Immature natural killer cell (primary cell): ENCODE data around the gene P3H1. TPM values are rescaled to one million over a fixed set of nuclear protein-coding genes. Genes with fewer than 3 reads are reported as not detected.
"Not testable (repeated sequence)": the region's sequence is repeated elsewhere in the genome, so short reads cannot be mapped to it uniquely, and the experiment has no call there.

ENCODE experiments used
- DNase-seq, 3 donors: peaks; one replicate each; pipeline ENCODE4 v3.0.0; 2022; ENCODE audit warnings: mixed read lengths in 1 of 3
- H3K27ac Mint-ChIP-seq, 6 donors: one replicate each; pipeline ENCODE4 v1.8.0; 2020; ENCODE audit warnings: mixed read lengths in 6 of 6, mild to moderate bottlenecking in 5 of 6, inconsistent platforms in 4 of 6, moderate library complexity in 3 of 6
- H3K27me3 Mint-ChIP-seq, 3 donors: one replicate each; pipeline ENCODE4 v1.8.0; 2020 to 2021; ENCODE audit warnings: low read depth in 3 of 3, mild to moderate bottlenecking in 3 of 3, mixed read lengths in 3 of 3, moderate library complexity in 3 of 3, inconsistent platforms in 1 of 3
- H3K36me3 Mint-ChIP-seq, 3 donors: one replicate each; pipeline ENCODE4 v1.8.0; 2020; ENCODE audit warnings: mixed read lengths in 3 of 3, inconsistent platforms in 2 of 3, mild to moderate bottlenecking in 2 of 3
- H3K4me1 Mint-ChIP-seq, 2 donors: one replicate each; pipeline ENCODE4 v1.8.0; 2020; ENCODE audit warnings: inconsistent platforms in 2 of 2, mild to moderate bottlenecking in 2 of 2, mixed read lengths in 2 of 2, moderate library complexity in 1 of 2
- H3K4me3 Mint-ChIP-seq, 5 donors: one replicate each; pipeline ENCODE4 v1.8.0; 2020; ENCODE audit warnings: mild to moderate bottlenecking in 5 of 5, mixed read lengths in 5 of 5, inconsistent platforms in 3 of 5, moderate library complexity in 3 of 5
- H3K9me3 Mint-ChIP-seq, 6 donors: one replicate each; pipeline ENCODE4 v1.8.0; 2020; ENCODE audit warnings: mild to moderate bottlenecking in 6 of 6, mixed read lengths in 6 of 6, inconsistent platforms in 4 of 6, moderate library complexity in 3 of 6
- polyA plus RNA-seq, 3 donors: library from polyadenylated mRNA; unstranded; fragments of 300-500 nt; fragmentation: Illumina TruSeq; gene quantifications; one replicate each; pipeline ENCODE4 v1.2.3, GENCODE V29; 2021

Gene P3H1
- polyA plus RNA-seq, 3 donors from 2014 or later = 11.8 to 20.8 (median 17.3) TPM

- not testable (repeated sequence) for H3K27me3 Mint-ChIP-seq, H3K4me3 Mint-ChIP-seq, H3K36me3 Mint-ChIP-seq, H3K27ac Mint-ChIP-seq, H3K4me1 Mint-ChIP-seq, H3K9me3 Mint-ChIP-seq, DNase-seq
Observed at GRCh38 chr1:42722403-42722802, 44.4 kb downstream of the P3H1 start.

- Mint-ChIP-seq H3K36me3 (peaks cover 2 to 7% (median 5%) of the 10 kb centered on the region in 3 donors), H3K4me3 (no peak overlapping the region), H3K27me3 (peaks cover 0 to 3% (median 0%) of the 10 kb centered on the region in 3 donors), H3K4me1 (no peaks in the 10 kb centered on the region), H3K9me3 (peaks cover 0 to under 1% (median 0%) of the 10 kb centered on the region in 6 donors), H3K27ac (no peak overlapping the region)
- no peak for DNase-seq
Observed at GRCh38 chr1:42721926-42722325, 44.9 kb downstream of the P3H1 start.

DNA sequence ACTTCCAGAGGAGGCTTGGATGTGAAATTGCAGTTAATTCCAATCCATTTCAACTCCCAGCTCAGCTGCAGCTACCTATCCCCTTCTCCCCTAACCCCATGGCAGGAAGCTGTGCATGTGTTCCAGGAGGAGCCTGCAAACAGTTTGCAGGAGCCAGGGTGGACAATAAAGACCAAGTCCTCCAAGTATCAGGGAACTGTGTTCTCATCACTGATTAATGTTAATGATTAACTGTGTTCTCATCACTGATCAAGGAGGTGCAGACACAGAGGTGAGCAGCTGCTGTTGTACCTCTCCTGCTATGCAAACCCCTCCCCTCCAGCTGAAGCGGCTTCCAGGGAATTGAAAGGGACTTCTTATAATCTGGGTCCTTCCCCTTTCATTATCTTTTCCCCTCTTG is 46.0 kb downstream of the P3H1 start:
- H3K4me3 Mint-ChIP-seq = no peak overlapping the region
- peaks cover 0 to 3% (median 0%) of the 10 kb centered on the region in 3 donors for H3K27me3 Mint-ChIP-seq
- no peak overlapping the region for H3K27ac Mint-ChIP-seq
- H3K9me3 Mint-ChIP-seq = peaks cover 0 to 1% (median 0%) of the 10 kb centered on the region in 6 donors
- H3K36me3 Mint-ChIP-seq = peaks cover 7 to 15% (median 8%) of the 10 kb centered on the region in 3 donors
- H3K4me1 Mint-ChIP-seq = no peaks in the 10 kb centered on the region
- DNase-seq = no peak

DNA sequence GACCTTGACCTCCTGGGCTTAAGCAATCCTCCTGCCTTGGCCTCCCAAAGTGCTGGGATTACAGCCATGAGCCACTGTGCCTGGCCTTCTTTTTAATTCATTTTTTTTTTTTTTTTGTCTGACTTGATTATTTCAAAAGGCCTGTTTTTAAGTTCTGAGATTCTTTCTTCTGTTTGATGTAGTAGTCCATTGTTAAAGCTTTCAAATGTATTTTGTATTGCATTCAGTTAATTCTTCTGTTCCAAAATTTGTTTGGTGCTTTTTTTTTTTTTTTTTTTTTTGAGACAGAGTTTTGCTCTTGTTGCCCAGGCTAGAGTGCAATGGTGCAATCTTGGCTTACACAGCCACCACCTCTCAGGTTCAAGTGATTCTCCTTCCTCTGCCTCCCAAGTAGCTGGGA is 52.4 kb downstream of the P3H1 start:
- not testable (repeated sequence) for H3K27ac Mint-ChIP-seq, H3K27me3 Mint-ChIP-seq, DNase-seq, H3K4me3 Mint-ChIP-seq
- H3K4me1 Mint-ChIP-seq = peaks cover 6 to 23% of the 10 kb centered on the region in 2 donors
- peaks cover 42 to 57% (median 53%) of the 10 kb centered on the region in 3 donors for H3K36me3 Mint-ChIP-seq
- peaks cover 13 to 25% (median 19%) of the 10 kb centered on the region in 6 donors for H3K9me3 Mint-ChIP-seq

DNA sequence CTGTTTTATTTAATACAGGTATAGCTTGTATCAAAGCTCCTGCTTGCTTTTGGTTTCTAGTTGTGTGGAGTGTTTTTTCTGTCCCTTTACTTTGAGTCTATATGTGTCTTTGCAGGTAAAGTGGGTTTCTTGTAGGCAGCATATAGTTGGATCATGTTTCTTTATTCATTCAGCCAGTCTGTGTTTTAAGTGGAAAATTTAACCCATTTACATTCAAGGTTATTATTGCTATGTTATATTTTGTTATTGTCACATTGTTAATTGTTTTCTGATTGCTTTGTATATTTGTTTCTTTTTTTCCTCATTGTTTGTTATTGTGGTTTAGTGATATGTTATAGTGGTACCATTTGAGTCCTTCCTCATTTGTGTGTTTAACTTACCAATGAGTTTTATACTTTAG is 53.5 kb downstream of the P3H1 start:
- Mint-ChIP-seq H3K9me3 (peaks cover 13 to 25% (median 19%) of the 10 kb centered on the region in 6 donors), H3K4me3 (no peak overlapping the region), H3K36me3 (peaks cover 42 to 59% (median 55%) of the 10 kb centered on the region in 3 donors), H3K27ac (no peak overlapping the region), H3K4me1 (peaks cover 6 to 23% of the 10 kb centered on the region in 2 donors), H3K27me3 (peaks cover 0 to 5% (median 0%) of the 10 kb centered on the region in 3 donors)
- no peak for DNase-seq

- peaks cover 13 to 25% (median 19%) of the 10 kb centered on the region in 6 donors for H3K9me3 Mint-ChIP-seq
- H3K27me3 Mint-ChIP-seq, H3K27ac Mint-ChIP-seq, H3K4me3 Mint-ChIP-seq, DNase-seq: not testable (repeated sequence)
- H3K36me3 Mint-ChIP-seq = peaks cover 42 to 59% (median 59%) of the 10 kb centered on the region in 3 donors
- peaks cover 6 to 23% of the 10 kb centered on the region in 2 donors for H3K4me1 Mint-ChIP-seq
Observed at GRCh38 chr1:42712808-42713207, 54.0 kb downstream of the P3H1 start.

DNA sequence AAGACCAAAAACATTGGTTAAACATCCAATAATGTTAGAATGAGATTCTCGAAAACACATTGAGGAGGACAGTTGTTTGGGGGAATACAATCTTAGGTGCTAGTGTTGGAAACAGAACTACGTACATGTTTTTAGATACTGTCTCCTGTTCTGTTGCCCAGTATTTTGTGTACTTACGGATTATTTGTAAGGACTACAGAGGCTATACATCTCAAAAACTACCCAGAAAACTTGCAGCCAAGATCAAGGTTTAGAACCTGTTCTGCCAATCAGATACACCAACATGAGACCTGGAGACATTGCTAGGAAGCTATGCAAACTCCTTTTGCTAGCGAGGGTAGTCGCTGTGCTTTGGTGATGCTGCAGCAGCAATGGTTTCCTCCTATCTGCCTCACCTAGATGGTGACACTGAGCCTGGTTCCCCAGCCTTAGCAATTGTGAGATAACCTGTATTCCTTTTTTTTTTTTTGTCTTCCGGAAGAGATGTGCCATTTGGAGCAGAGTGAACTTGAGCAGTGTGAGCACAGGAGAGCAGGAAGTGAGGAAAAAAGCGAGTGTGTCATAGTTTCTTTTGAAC is 62.9 kb downstream of the P3H1 start:
- no peak for DNase-seq
- Mint-ChIP-seq H3K27me3 (peaks cover 2 to 5% (median 4%) of the 10 kb centered on the region in 3 donors), H3K27ac (peak overlapping the region in 4 of 6 donors; percentile 19 to 50 (median 34)), H3K4me3 (no peak overlapping the region), H3K4me1 (peaks cover 1 to 7% of the 10 kb centered on the region in 2 donors), H3K9me3 (no peaks in the 10 kb centered on the region), H3K36me3 (peaks cover 0 to 67% (median 24%) of the 10 kb centered on the region in 3 donors)

- Mint-ChIP-seq H3K27me3 (peaks cover 2 to 9% (median 4%) of the 10 kb centered on the region in 3 donors), H3K36me3 (peaks cover 3 to 64% (median 30%) of the 10 kb centered on the region in 3 donors), H3K4me1 (peaks cover 11 to 15% of the 10 kb centered on the region in 2 donors), H3K4me3 (no peak overlapping the region), H3K9me3 (no peaks in the 10 kb centered on the region), H3K27ac (peak overlapping the region in 3 of 6 donors; percentile 17 to 64 (median 49))
- DNase-seq = no peak
Observed at GRCh38 chr1:42700006-42700405, 66.8 kb downstream of the P3H1 start.

GRCh38 chr1:42698081-42698813 is 68.6 kb downstream of the P3H1 start:
- no peak for DNase-seq
- Mint-ChIP-seq H3K36me3 (peaks cover 3 to 49% (median 21%) of the 10 kb centered on the region in 3 donors), H3K27ac (peak overlapping the region in 2 of 6 donors; percentile 24 to 79), H3K27me3 (peaks cover 2 to 9% (median 4%) of the 10 kb centered on the region in 3 donors), H3K9me3 (no peaks in the 10 kb centered on the region), H3K4me3 (no peak overlapping the region), H3K4me1 (peaks cover 20 to 26% of the 10 kb centered on the region in 2 donors)

Other genes starting within 250 kb of the P3H1 start
- gene PPIH, start 108.6 kb downstream of the P3H1 start, polyA plus RNA-seq = 100 to 1,000 TPM in 1 of 3 donors, 10 to 100 TPM in 2; 52.1 to 102 (median 80.7) TPM
- 10 to 100 TPM; 51.5 to 70.0 (median 69.4) TPM for gene YBX1, start 84.6 kb downstream of the P3H1 start, polyA plus RNA-seq
- not detected for gene CLDN19, start 26.8 kb downstream of the P3H1 start, polyA plus RNA-seq
- 1 to 10 TPM; 4.7 to 8.8 (median 5.9) TPM for gene C1orf50, start 221 bp upstream of the P3H1 start, polyA plus RNA-seq
- gene TMEM269, start 18.0 kb upstream of the P3H1 start, polyA plus RNA-seq = under 1 TPM in 1 of 3 donors, not detected in 2; 0.14 TPM
- gene ERMAP, start 50.1 kb upstream of the P3H1 start, polyA plus RNA-seq = 1 to 10 TPM; 2.2 to 4.2 (median 2.8) TPM
- gene SVBP, start 50.4 kb upstream of the P3H1 start, polyA plus RNA-seq = 10 to 100 TPM; 29.3 to 45.0 (median 36.8) TPM
- gene ZNF691, start 79.6 kb upstream of the P3H1 start, polyA plus RNA-seq = 10 to 100 TPM in 1 of 3 donors, 1 to 10 TPM in 2; 5.2 to 10.2 (median 7.1) TPM
- 10 to 100 TPM; 39.1 to 55.0 (median 42.4) TPM for gene SLC2A1, start 191.8 kb upstream of the P3H1 start, polyA plus RNA-seq